GM23338 (cell line): Measurements from ENCODE around the gene A2ML1. TPM values are rescaled to one million over a fixed set of nuclear protein-coding genes. Genes with fewer than 3 reads are reported as not detected.

Experiments used
- ATAC-seq: fragments of 200-7000 bp; cut with Tn5 transposase; 3 replicates; pipeline ENCODE4 v1.9.1; 2020
- DNase-seq: peaks from one replicate; pipeline ENCODE4 v3.0.0-alpha.2; 2015; ENCODE audit warnings: low spot score
- H2AFZ ChIP-seq: fragments of 200-600 bp; sonication (generic); 2 replicates; pipeline ENCODE4 v1.8.0; 2016; ENCODE audit warnings: antibody characterized with exemption, mild to moderate bottlenecking, moderate library complexity
- H3F3A ChIP-seq: fragments of 200-600 bp; sonication (generic); replicated peaks from 2 replicates; pipeline ENCODE4 v1.8.0; 2017; ENCODE audit warnings: antibody characterized with exemption, mixed run types, low read depth
- H3K27ac ChIP-seq: fragments of 200-600 bp; sonication (generic); 2 replicates; pipeline ENCODE4 v1.6.1; 2016; ENCODE audit warnings: low read depth
- H3K27me3 ChIP-seq: fragments of 200-600 bp; sonication (generic); 2 replicates; pipeline ENCODE4 v1.8.0; 2016; ENCODE audit warnings: mild to moderate bottlenecking, mixed run types, moderate library complexity; ENCODE audit not compliant: insufficient read depth
- H3K36me3 ChIP-seq: fragments of 200-600 bp; sonication (generic); 2 replicates; pipeline ENCODE4 v1.8.0; 2016; ENCODE audit warnings: mild to moderate bottlenecking; ENCODE audit not compliant: insufficient read depth
- H3K4me1 ChIP-seq: fragments of 200-600 bp; sonication (generic); 2 replicates; pipeline ENCODE4 v1.8.0; 2016; ENCODE audit warnings: mild to moderate bottlenecking, moderate library complexity; ENCODE audit not compliant: insufficient read depth
- H3K4me2 ChIP-seq: fragments of 200-600 bp; sonication (generic); 2 replicates; pipeline ENCODE4 v1.7.1; 2017; ENCODE audit warnings: mixed run types
- H3K4me3 ChIP-seq: fragments of 200-600 bp; sonication (generic); 2 replicates; pipeline ENCODE4 v1.6.1; 2016; ENCODE audit warnings: mixed run types
- H3K79me2 ChIP-seq: fragments of 200-600 bp; sonication (generic); replicated peaks from 2 replicates; pipeline ENCODE4 v1.8.0; 2017; ENCODE audit warnings: mild to moderate bottlenecking; ENCODE audit not compliant: insufficient read depth
- H3K9me2 ChIP-seq: fragments of 200-600 bp; sonication (generic); 2 replicates; pipeline ENCODE4 v1.8.0; 2017; ENCODE audit not compliant: insufficient read depth
- H4K20me1 ChIP-seq: fragments of 200-600 bp; sonication (generic); replicated peaks from 2 replicates; pipeline ENCODE4 v1.8.0; 2017; ENCODE audit warnings: mild to moderate bottlenecking; ENCODE audit not compliant: insufficient read depth
- H3K27ac Mint-ChIP-seq: 2 replicates; pipeline ENCODE4 v1.8.0; 2020; ENCODE audit warnings: inconsistent platforms, mild to moderate bottlenecking, moderate library complexity, mixed read lengths
- H3K27me3 Mint-ChIP-seq: 3 replicates; pipeline ENCODE4 v1.8.0; 2022; ENCODE audit warnings: low read depth, mild to moderate bottlenecking, moderate library complexity, mixed read lengths, inconsistent platforms; ENCODE audit not compliant: insufficient read depth, poor library complexity
- H3K36me3 Mint-ChIP-seq: 3 replicates; pipeline ENCODE4 v1.8.0; 2021; ENCODE audit warnings: low read depth, mild to moderate bottlenecking, inconsistent platforms, moderate library complexity, mixed read lengths
- H3K4me1 Mint-ChIP-seq: 3 replicates; pipeline ENCODE4 v1.8.0; 2020; ENCODE audit warnings: mild to moderate bottlenecking, inconsistent platforms, mixed read lengths
- H3K4me3 Mint-ChIP-seq: 3 replicates; pipeline ENCODE4 v1.8.0; 2021; ENCODE audit warnings: moderate library complexity, mild to moderate bottlenecking, inconsistent platforms, mixed read lengths
- H3K9me3 Mint-ChIP-seq: 3 replicates; pipeline ENCODE4 v1.8.0; 2020; ENCODE audit warnings: moderate library complexity, mild to moderate bottlenecking, inconsistent platforms, mixed read lengths
- CREB1 ChIP-seq: fragments of 250-450 bp; sonication (Bioruptor Pico); IDR thresholded peaks from 2 replicates; pipeline ENCODE4 v1.5.0; 2020; ENCODE audit warnings: low read depth, mild to moderate bottlenecking, moderate library complexity
- EZH2 ChIP-seq: fragments of 200-600 bp; sonication (generic); IDR thresholded peaks from one replicate; pipeline ENCODE4 v1.8.0; 2017; ENCODE audit warnings: antibody characterized with exemption, mild to moderate bottlenecking, low read depth; ENCODE audit not compliant: unreplicated experiment
- EZH2phosphoT487 ChIP-seq: fragments of 200-600 bp; sonication (generic); IDR thresholded peaks from one replicate; pipeline ENCODE4 v1.8.1; 2018; ENCODE audit warnings: antibody characterized with exemption; ENCODE audit not compliant: unreplicated experiment
- JUNB ChIP-seq: IDR thresholded peaks from one replicate; pipeline ENCODE4 v1.6.1; 2016; ENCODE audit warnings: antibody characterized with exemption; ENCODE audit not compliant: unreplicated experiment
- NANOG ChIP-seq: IDR thresholded peaks from 2 replicates; pipeline ENCODE4 v1.6.1; 2016; ENCODE audit warnings: antibody characterized with exemption, borderline replicate concordance
- POLR2AphosphoS5 ChIP-seq: IDR thresholded peaks from 2 replicates; pipeline ENCODE4 v1.6.1; 2016; ENCODE audit warnings: antibody characterized with exemption, low read depth
- STAT1 ChIP-seq: IDR thresholded peaks from one replicate; pipeline ENCODE4 v1.6.1; 2016; ENCODE audit warnings: antibody characterized with exemption; ENCODE audit not compliant: unreplicated experiment
- ZNF114 ChIP-seq: fragments of 250-450 bp; sonication (Bioruptor Pico); IDR thresholded peaks from 2 replicates; pipeline ENCODE4 v1.5.0; 2020; ENCODE audit warnings: mild to moderate bottlenecking, moderate library complexity
- ZNF331 ChIP-seq: fragments of 250-450 bp; sonication (Bioruptor Pico); IDR thresholded peaks from 2 replicates; pipeline ENCODE4 v1.5.0; 2020; ENCODE audit warnings: low read depth, mild to moderate bottlenecking, moderate library complexity
- polyA plus RNA-seq: library from polyadenylated mRNA; unstranded; fragments of >200 nt; fragmentation: Nextera tagmentation; extraction: Ambion mirVana; gene quantifications from 2 replicates; pipeline ENCODE4 v1.2.1, GENCODE V29; 2016
- total RNA-seq: library from RNA; depleted of rRNA; stranded (reverse); fragments of >200 nt; shearing (Covaris generic); gene quantifications from 2 replicates; pipeline ENCODE4 v1.2.3, GENCODE V29; 2014
- TF ChIP-seq, protein P1 (sequence below): IDR thresholded peaks from one replicate; pipeline ENCODE4 v1.6.1; 2018; ENCODE audit warnings: antibody characterized with exemption; ENCODE audit not compliant: unreplicated experiment
- TF ChIP-seq, protein P2 (sequence below): fragments of 250-450 bp; sonication (Bioruptor Pico); IDR thresholded peaks from 2 replicates; pipeline ENCODE4 v1.5.0; 2020; ENCODE audit warnings: mild to moderate bottlenecking, moderate library complexity
- TF ChIP-seq, protein P3 (sequence below), 2 experiments: fragments of 200-600 bp in 1 of 2; sonication (generic) in 1 of 2; conservative IDR thresholded peaks; 2 replicates each; pipeline versions ENCODE4 v1.5.1 to v1.6.1; 2016 to 2017; ENCODE audit warnings: antibody characterized with exemption in 2 of 2, low read depth in 2 of 2, mild to moderate bottlenecking in 2 of 2, moderate library complexity in 1 of 2
- TF ChIP-seq, protein P4 (sequence below): IDR thresholded peaks from 2 replicates; pipeline ENCODE4 v1.6.1; 2016; ENCODE audit warnings: antibody characterized with exemption

Gene A2ML1
- total and polyA plus RNA-seq, 2 experiments from 2014 or later: 3.8 to 6.0 TPM

DNA sequence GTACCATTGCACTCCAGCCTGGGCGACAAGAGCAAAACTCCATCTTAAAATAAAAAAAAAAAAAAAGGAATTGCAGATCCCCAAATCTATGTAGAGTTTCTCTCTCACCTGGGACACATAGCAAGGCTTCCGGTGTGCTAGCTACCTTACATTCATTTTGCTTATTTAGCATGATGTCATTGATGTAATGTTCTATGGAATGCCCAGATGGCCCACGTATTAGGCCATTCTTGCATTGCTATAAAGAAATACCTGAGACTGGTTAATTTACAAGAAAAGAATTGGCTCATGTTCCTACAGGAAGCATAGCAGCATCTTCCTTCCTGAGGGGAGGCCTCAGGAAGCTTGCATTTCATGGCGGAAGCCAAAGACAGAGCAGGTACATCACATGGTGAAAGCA, 36.9 kb upstream of the A2ML1 start:
- H3K36me3 Mint-ChIP-seq: peaks cover 64% of the 10 kb centered on the region
- Histone ChIP-seq H3K4me2 (no peak overlapping the region), H3K36me3 (peaks cover 21% of the 10 kb centered on the region; the same call in 1 of the 2 replicates), H3K9me2 (no peaks in the 10 kb centered on the region), H2AFZ (no peak overlapping the region), H4K20me1 (peaks cover 17% of the 10 kb centered on the region), H3K27ac (no peak overlapping the region), H3K79me2 (peaks cover 25% of the 10 kb centered on the region), H3K27me3 (no peaks in the 10 kb centered on the region), H3F3A (peaks cover 24% of the 10 kb centered on the region), H3K4me3 (no peak overlapping the region), H3K4me1 (peaks cover 4% of the 10 kb centered on the region)
- H3K4me1 Mint-ChIP-seq: peaks cover 6% of the 10 kb centered on the region
- ATAC-seq (no peak), DNase-seq (no peak)
- TF ChIP-seq CREB1 (CRISPR knock-in tag) (no peak), EZH2phosphoT487 (no peak), ZNF331 (CRISPR knock-in tag) (no peak), JUNB (no peak), EZH2 (no peak), NANOG (no peak), ZNF114 (no peak), STAT1 (no peak), POLR2AphosphoS5 (no peak)
- TF ChIP-seq, protein P1, sequence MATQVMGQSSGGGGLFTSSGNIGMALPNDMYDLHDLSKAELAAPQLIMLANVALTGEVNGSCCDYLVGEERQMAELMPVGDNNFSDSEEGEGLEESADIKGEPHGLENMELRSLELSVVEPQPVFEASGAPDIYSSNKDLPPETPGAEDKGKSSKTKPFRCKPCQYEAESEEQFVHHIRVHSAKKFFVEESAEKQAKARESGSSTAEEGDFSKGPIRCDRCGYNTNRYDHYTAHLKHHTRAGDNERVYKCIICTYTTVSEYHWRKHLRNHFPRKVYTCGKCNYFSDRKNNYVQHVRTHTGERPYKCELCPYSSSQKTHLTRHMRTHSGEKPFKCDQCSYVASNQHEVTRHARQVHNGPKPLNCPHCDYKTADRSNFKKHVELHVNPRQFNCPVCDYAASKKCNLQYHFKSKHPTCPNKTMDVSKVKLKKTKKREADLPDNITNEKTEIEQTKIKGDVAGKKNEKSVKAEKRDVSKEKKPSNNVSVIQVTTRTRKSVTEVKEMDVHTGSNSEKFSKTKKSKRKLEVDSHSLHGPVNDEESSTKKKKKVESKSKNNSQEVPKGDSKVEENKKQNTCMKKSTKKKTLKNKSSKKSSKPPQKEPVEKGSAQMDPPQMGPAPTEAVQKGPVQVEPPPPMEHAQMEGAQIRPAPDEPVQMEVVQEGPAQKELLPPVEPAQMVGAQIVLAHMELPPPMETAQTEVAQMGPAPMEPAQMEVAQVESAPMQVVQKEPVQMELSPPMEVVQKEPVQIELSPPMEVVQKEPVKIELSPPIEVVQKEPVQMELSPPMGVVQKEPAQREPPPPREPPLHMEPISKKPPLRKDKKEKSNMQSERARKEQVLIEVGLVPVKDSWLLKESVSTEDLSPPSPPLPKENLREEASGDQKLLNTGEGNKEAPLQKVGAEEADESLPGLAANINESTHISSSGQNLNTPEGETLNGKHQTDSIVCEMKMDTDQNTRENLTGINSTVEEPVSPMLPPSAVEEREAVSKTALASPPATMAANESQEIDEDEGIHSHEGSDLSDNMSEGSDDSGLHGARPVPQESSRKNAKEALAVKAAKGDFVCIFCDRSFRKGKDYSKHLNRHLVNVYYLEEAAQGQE: no peak
- TF ChIP-seq, protein P2, sequence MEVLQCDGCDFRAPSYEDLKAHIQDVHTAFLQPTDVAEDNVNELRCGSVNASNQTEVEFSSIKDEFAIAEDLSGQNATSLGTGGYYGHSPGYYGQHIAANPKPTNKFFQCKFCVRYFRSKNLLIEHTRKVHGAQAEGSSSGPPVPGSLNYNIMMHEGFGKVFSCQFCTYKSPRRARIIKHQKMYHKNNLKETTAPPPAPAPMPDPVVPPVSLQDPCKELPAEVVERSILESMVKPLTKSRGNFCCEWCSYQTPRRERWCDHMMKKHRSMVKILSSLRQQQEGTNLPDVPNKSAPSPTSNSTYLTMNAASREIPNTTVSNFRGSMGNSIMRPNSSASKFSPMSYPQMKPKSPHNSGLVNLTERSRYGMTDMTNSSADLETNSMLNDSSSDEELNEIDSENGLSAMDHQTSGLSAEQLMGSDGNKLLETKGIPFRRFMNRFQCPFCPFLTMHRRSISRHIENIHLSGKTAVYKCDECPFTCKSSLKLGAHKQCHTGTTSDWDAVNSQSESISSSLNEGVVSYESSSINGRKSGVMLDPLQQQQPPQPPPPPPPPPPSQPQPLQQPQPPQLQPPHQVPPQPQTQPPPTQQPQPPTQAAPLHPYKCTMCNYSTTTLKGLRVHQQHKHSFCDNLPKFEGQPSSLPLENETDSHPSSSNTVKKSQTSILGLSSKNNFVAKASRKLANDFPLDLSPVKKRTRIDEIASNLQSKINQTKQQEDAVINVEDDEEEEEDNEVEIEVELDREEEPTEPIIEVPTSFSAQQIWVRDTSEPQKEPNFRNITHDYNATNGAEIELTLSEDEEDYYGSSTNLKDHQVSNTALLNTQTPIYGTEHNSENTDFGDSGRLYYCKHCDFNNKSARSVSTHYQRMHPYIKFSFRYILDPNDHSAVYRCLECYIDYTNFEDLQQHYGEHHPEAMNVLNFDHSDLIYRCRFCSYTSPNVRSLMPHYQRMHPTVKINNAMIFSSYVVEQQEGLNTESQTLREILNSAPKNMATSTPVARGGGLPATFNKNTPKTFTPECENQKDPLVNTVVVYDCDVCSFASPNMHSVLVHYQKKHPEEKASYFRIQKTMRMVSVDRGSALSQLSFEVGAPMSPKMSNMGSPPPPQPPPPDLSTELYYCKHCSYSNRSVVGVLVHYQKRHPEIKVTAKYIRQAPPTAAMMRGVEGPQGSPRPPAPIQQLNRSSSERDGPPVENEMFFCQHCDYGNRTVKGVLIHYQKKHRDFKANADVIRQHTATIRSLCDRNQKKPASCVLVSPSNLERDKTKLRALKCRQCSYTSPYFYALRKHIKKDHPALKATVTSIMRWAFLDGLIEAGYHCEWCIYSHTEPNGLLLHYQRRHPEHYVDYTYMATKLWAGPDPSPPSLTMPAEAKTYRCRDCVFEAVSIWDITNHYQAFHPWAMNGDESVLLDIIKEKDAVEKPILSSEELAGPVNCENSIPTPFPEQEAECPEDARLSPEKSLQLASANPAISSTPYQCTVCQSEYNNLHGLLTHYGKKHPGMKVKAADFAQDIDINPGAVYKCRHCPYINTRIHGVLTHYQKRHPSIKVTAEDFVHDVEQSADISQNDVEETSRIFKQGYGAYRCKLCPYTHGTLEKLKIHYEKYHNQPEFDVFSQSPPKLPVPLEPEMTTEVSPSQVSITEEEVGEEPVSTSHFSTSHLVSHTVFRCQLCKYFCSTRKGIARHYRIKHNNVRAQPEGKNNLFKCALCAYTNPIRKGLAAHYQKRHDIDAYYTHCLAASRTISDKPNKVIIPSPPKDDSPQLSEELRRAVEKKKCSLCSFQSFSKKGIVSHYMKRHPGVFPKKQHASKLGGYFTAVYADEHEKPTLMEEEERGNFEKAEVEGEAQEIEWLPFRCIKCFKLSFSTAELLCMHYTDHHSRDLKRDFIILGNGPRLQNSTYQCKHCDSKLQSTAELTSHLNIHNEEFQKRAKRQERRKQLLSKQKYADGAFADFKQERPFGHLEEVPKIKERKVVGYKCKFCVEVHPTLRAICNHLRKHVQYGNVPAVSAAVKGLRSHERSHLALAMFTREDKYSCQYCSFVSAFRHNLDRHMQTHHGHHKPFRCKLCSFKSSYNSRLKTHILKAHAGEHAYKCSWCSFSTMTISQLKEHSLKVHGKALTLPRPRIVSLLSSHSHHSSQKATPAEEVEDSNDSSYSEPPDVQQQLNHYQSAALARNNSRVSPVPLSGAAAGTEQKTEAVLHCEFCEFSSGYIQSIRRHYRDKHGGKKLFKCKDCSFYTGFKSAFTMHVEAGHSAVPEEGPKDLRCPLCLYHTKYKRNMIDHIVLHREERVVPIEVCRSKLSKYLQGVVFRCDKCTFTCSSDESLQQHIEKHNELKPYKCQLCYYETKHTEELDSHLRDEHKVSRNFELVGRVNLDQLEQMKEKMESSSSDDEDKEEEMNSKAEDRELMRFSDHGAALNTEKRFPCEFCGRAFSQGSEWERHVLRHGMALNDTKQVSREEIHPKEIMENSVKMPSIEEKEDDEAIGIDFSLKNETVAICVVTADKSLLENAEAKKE (CRISPR knock-in tag): no peak
- TF ChIP-seq, protein P3, sequence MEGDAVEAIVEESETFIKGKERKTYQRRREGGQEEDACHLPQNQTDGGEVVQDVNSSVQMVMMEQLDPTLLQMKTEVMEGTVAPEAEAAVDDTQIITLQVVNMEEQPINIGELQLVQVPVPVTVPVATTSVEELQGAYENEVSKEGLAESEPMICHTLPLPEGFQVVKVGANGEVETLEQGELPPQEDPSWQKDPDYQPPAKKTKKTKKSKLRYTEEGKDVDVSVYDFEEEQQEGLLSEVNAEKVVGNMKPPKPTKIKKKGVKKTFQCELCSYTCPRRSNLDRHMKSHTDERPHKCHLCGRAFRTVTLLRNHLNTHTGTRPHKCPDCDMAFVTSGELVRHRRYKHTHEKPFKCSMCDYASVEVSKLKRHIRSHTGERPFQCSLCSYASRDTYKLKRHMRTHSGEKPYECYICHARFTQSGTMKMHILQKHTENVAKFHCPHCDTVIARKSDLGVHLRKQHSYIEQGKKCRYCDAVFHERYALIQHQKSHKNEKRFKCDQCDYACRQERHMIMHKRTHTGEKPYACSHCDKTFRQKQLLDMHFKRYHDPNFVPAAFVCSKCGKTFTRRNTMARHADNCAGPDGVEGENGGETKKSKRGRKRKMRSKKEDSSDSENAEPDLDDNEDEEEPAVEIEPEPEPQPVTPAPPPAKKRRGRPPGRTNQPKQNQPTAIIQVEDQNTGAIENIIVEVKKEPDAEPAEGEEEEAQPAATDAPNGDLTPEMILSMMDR (conservative IDR thresholded peaks at IDR 0.05; ENCODE audit: low read depth in 2 of 2): no peak
- TF ChIP-seq, protein P4, sequence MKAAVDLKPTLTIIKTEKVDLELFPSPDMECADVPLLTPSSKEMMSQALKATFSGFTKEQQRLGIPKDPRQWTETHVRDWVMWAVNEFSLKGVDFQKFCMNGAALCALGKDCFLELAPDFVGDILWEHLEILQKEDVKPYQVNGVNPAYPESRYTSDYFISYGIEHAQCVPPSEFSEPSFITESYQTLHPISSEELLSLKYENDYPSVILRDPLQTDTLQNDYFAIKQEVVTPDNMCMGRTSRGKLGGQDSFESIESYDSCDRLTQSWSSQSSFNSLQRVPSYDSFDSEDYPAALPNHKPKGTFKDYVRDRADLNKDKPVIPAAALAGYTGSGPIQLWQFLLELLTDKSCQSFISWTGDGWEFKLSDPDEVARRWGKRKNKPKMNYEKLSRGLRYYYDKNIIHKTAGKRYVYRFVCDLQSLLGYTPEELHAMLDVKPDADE: no peak
- peaks cover 18% of the 10 kb centered on the region for H3K27me3 Mint-ChIP-seq
- no peak overlapping the region for H3K4me3 Mint-ChIP-seq
- peaks cover 42% of the 10 kb centered on the region for H3K9me3 Mint-ChIP-seq
- no peak overlapping the region for H3K27ac Mint-ChIP-seq
